Stimulated activated CD4-positive, alpha-beta T cell treated with anti-CD3 and anti-CD28 coated beads, Interleukin-1b, Interleukin-23, amount 100 ng/mL, for 24 hours (primary cell): ENCODE results near the gene TDRD12.
"Not testable (repeated sequence)": the region's sequence is repeated elsewhere in the genome, so short reads cannot be mapped to it uniquely, and the experiment has no call there.

Source experiments
- DNase-seq, 4 experiments: peaks; one replicate each; pipeline ENCODE4 v3.0.0-alpha.2; 2020; ENCODE audit warnings: low read depth in 4 of 4, low spot score in 1 of 4

Gene TDRD12

DNA sequence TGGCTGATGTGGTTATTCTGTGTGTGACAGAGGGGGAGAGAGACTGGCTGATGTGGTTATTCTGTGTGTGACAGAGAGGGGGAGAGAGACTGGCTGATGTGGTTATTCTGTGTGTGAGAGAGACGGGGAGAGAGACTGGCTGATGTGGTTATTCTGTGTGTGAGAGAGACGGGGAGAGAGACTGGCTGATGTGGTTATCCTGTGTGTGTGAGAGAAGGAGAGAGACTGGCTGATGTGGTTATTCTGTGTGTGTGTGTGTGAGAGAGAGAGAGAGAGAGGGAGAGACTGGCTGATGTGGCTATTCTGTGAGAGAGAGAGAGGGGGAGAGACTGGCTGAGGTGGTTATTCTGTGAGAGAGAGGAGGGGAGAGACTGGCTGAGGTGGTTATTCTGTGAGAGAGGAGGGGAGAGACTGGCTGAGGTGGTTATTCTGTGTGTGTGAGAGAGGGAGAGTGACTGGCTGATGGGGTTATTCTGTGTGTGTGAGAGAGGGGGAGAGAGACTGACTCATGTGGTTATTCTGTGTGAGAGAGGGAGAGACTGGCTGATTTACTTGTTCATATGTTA lies 27.1 kb downstream of the TDRD12 start:
- peak in 1 of 4 experiments; percentile 15 for DNase-seq

GRCh38 chr19:32748497-32748896 lies 28.9 kb downstream of the TDRD12 start:
- DNase-seq = no peak

DNA sequence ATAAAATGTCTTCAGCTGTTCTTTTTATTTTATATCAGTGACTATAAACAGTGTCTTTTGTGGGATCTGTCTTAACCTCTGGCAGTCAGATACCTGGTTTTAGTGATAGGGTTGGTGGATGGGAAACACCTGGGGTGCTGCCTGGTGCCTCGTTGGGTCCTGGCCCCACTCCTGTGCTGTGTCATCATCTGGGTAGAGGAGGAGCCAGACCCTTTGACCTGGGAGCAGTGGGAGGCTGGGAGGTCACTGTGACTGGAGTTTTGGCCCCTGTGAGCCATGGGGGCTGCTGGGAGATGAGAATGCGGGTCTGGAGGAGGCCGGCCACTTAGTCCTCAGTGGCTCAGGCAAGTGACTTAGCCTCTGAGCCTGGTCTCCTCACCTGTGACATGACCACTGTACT lies 29.4 kb downstream of the TDRD12 start:
- no peak for DNase-seq

DNA sequence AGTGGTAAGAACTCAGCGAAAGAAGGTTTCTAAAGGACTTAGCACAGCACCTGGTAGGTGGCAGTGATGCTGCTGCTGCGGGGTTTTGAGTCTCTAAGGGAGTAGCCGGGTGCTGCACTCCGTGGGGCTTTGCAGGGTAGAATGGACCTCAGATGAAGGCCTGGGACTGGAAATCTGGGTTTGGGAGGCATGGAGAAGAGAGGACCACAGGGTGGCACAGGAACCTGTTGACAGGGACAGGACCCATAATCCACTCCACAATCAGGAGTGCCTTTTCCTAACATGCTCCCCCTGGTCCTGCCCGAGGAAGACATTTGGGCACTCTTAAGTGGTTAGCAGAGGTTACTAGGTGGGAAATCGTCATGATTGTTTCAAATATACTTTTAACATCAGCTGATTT lies 29.8 kb downstream of the TDRD12 start:
- no peak for DNase-seq

GRCh38 chr19:32750441-32751055 lies 31.0 kb downstream of the TDRD12 start:
- DNase-seq = no peak

DNA sequence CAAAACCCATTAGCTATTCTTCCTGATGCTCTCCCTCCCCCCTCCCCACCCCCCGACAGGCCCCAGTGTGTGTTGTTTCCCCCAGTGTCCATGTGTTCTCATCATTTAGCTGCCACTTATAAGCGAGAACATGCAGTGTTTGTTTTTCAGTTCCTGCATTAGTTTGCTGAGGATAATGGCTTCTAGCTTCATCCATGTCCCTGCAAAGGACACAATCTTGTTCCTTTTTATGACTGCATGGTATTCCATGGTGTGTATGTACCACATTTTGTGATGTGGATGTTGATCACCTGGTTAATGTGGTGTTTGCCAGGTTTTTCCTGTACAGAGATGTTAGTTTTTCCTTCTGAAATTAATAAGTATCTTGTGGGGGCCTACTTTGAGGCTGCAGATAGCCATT lies 31.5 kb downstream of the TDRD12 start:
- no peak for DNase-seq

DNA sequence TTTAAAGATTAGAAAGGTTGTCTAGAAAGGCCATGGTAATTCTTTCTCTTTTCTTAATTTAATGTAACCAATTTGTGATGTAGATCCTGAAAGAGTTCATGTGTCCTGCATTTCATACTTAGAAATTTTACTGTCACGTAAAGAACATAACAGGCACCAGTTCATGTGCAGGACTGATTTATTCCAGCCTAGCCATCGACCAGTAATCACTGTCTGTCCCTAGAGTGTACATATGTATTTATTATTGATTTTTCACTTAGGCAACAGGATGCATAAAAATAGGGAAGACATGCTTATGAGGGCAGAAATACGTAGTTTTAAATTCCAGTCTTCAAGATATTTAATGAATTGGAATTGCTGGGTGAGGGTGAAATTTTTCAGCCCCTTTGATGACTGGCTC lies 37.6 kb downstream of the TDRD12 start:
- DNase-seq = no peak

DNA sequence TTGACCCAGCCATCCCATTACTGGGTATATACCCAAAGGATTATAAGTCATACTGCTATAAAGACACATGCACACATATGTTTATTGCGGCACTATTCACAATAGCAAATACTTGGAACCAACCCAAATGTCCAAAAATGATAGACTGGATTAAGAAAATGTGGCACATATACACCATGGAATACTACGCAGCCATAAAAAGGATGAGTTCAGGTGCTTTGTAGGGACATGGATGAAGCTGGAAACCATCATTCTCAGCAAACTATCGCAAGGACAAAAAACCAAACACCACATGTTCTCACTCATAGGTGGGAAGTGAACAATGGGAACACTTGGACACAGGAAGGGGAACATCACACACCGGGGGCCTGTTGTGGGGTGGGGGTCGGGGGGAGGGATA lies 45.8 kb downstream of the TDRD12 start:
- not testable (repeated sequence) for DNase-seq

GRCh38 chr19:32767951-32768679 lies 48.5 kb downstream of the TDRD12 start:
- no peak for DNase-seq

DNA sequence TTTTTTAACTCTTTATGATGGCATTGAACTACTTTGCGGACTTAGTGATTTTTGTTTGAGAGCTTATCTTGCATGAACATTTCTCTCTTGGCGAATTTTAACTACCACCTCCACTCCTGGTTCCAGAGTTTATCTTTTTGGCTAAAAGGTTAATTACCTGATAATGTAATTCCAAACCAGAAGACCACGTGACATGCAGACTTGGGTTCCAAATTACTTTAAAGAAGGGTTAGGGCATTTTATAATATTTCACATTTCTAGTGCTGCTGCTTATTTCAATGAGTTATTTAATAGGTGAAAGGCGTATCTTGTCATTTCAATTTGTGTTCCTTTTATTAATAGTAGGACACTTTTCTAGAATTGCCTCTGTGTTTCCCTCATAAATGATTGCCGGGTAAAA lies 52.0 kb downstream of the TDRD12 start:
- no peak for DNase-seq

DNA sequence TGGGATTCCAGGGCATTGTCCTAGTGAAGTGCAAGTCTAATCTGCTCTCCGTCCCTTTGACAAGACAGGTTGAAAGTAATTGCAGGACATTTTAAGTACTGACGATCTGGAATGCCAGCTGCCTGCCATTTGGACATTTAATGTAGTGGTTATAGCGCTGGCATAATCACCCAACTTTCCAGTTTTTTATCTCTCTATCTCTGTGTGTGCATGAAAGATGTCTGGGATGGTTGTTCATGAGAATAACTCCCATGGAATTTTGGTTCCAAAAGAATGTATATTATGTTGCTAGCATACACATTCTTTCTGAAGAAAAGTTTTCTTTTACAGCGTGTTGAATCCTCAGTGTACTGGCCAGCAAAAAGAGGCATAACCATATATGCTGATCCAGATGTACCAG lies 53.6 kb downstream of the TDRD12 start:
- no peak for DNase-seq

- no peak for DNase-seq
Measured at GRCh38 chr19:32779082-32779481, 59.5 kb downstream of the TDRD12 start.

DNA sequence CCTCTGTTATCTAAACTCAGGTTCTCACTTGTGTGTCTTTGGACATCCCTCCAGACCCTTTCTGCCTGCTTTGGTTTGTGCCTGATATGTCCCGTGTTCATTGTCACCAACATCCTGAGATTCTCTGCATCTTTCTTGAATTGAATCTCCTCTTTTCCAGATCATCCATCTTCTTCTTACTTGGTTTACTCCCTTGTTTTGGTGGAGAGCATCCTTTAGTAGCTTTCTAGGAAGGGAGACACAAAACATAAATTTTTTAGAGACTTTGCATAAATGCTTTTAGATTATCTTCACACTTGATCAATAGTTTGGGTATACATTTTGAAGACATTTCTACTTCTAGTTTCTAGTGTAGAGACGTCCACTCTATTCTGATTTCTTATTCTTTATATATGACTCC lies 61.7 kb downstream of the TDRD12 start:
- DNase-seq = no peak

GRCh38 chr19:32782089-32782488 lies 62.5 kb downstream of the TDRD12 start:
- DNase-seq = not testable (repeated sequence)

DNA sequence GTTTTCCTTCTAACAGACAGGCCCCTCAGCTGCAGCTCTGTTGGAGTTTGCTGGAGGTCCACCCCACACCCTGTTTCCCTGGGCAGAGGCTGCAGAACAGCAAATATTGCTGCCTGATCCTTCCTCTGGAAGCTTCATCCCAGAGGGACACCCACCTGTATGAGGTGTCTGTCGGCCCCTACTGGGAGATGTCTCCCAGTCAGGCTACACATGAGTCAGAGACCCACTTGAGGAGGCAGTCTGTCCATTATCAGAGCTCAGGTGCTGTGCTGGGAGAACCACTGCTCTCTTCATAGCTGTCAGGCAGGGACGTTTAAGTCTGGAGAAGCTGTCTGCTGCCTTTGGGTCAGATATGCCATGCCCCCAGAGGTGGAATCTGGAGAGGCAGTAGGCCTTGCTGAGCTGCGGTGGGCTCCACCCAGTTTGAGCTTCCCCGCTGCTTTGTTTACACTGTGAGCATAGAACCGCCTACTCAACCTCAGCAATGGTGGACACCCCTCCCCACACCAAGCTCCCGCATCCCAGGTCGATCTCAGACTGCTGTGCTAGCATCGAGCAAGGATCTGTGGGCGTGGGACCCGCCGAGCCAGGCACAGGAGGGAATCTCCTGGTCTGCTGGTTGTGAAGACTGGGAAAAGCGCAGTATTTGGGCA lies 67.7 kb downstream of the TDRD12 start:
- not testable (repeated sequence) for DNase-seq

GRCh38 chr19:32787895-32788294 lies 68.3 kb downstream of the TDRD12 start:
- DNase-seq = not testable (repeated sequence)

DNA sequence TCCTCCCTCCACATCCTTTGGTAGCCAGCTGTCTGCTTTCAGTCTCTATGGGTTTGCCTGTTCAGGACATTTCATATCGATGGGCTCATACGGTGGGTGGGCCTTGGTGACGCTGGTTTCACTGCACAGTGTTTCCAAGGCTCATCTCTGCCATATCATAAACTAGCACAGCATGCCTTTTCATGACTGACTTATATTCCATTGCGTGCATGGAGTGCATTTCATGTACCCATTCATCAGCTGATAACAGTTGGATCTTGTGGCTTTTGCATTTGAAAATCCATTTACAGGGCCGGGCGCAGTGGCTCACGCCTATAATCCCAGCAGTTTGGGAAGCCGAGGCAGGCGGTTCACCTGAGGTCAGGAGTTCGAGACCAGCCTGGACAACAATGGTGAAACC lies 69.9 kb downstream of the TDRD12 start:
- no peak for DNase-seq

DNA sequence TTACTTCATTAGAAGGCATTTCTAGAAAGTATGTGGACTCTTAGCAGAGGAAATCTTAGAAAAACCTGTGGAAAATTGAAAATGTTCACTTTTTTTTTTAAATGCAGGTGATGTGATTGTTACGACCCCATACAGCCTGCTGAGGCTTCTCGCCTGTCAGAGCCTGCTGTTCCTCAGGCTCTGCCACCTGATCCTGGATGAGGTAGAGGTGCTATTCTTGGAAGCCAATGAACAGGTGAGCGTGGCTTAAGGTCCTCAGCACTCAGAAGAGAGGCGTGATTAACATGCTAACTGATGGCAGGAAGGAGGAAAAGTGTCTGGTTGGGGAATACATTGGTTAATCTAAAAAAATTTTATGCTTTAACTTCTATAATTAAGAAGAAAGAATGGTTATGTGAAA lies 78.6 kb downstream of the TDRD12 start:
- no peak for DNase-seq

DNA sequence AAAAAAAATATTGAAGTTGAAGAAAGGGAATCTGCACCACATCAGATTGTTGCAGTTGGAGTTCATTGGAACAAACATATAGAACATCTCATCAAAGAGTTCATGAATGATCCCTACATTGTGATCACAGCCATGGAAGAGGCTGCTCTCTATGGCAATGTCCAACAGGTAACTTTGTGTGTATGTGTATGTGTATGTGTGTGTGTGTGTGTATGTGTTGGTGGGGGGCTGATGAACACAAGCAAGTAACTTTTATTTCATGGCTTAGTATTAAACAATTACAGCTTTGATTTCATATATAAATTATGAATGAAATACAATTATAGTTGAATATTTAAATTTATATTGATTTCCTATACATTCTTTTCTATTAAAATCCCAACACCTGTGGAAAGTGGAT lies 80.6 kb downstream of the TDRD12 start:
- no peak for DNase-seq

- DNase-seq = no peak
Measured at GRCh38 chr19:32800754-32801153, 81.2 kb downstream of the TDRD12 start.

DNA sequence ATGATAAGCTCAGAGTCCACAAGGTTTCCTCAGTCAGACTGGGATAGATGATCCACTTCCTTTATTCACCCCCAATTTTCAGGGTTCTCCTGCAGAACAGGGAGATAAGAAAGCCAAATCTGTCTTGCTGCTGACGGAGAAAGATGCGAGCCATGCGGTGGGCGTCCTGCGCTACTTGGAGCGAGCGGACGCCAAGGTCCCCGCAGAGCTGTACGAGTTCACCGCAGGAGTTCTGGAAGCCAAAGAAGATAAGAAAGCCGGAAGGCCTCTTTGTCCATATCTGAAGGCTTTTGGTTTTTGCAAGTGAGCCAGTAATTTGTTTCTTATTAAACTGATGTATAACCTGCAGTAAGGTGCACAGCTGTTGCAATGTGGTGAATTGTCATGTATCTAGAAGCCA lies 83.3 kb downstream of the TDRD12 start:
- no peak for DNase-seq

DNA sequence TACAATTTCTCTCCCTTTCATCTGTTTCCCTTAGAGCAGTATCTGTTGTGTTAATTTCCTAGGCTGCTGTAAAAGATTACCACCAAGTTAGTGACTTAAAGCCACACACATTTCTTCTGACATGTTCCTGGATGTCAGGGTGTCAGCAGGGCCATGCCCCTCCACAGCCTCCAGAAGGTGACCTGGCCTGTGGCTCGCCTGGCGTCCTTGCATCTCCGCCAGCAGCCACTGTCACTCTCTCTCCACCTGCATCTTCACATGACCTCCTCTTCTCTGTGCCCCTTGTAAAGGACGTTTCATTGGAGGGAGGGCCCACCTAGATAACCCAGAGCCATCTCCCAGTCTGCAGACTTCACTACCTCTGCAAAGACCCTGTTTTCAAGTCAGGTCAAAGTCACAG lies 88.7 kb downstream of the TDRD12 start:
- no peak for DNase-seq
